ENCODE measurements around the gene INTS14. TPM values are rescaled to one million over a fixed set of nuclear protein-coding genes. Genes with fewer than 3 reads are reported as not detected.
"Not testable (repeated sequence)": the region's sequence is repeated elsewhere in the genome, so short reads cannot be mapped to it uniquely, and the experiment has no call there.

Gene INTS14
- total and polyA plus RNA-seq, 5 experiments from 2014 or later = 20.4 to 53.2 (median 30.3) TPM

- peaks cover 0 to 28% (median 12%) of the 10 kb centered on the region in 3 donors for H3K36me3 Mint-ChIP-seq
- no peaks in the 10 kb centered on the region for H3K9me3 Mint-ChIP-seq
- no peaks in the 10 kb centered on the region for H3K4me1 Mint-ChIP-seq
- no peak overlapping the region for H3K4me3 Mint-ChIP-seq
- POLR2A ChIA-PET = no interaction called here
- ATAC-seq (no peak), DNase-seq (no peak)
- no peaks in the 10 kb centered on the region for H3K27me3 Mint-ChIP-seq
- no peak overlapping the region for H3K27ac Mint-ChIP-seq
Measured at GRCh38 chr15:65623103-65623502, 12.2 kb upstream of the INTS14 start.

DNA sequence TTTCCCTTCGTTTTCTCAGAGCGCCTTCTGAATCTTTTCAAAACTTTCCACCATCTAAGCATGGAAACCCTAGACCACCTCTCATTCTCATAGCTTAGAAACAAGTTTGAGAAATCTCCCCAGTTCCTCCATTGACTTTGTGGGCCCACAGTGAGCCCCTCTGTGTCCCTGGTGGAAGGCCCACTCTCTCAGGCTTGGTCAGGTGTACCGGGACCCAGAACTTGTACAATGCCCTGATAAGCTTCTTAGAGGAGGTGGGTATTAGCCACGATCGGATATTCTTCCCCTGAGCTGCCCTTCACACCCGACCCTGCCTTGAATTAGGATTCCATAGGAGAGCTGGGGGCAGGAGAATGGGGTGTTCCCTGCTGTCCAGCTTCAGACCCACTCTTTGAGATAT, 10.7 kb upstream of the INTS14 start, which contains the start of gene SLC24A1:
TSS of gene SLC24A1 (plus strand) at position 301 of the 400 bp plus-strand sequence. CDS start 2,143 bp downstream, outside the sequence.
- Mint-ChIP-seq H3K4me3 (no peak within 1 kb of the TSS), H3K9me3 (no peaks in the 10 kb centered on the region), H3K27ac (peak within 1 kb of the TSS in 1 of 10 donors; percentile 2), H3K36me3 (peaks cover 0 to 26% (median 10%) of the 10 kb centered on the region in 3 donors), H3K4me1 (peaks cover 0 to 2% (median 0%) of the 10 kb centered on the region in 4 donors), H3K27me3 (no peaks in the 10 kb centered on the region)
- POLR2A ChIA-PET = interaction anchor here (1.3 kb wide), 1 partner anchor 11 kb away, joined by 6 read pairs; the partner anchor contains the start of gene INTS14
- DNase-seq = no peak
- ATAC-seq = no peak

- POLR2A ChIA-PET = interaction anchor here (1.3 kb wide), 1 partner anchor 10 kb away, joined by 6 read pairs; the partner anchor contains the start of gene INTS14
- Mint-ChIP-seq H3K9me3 (no peaks in the 10 kb centered on the region), H3K36me3 (peaks cover 0 to 18% (median 10%) of the 10 kb centered on the region in 3 donors), H3K27ac (no peak overlapping the region), H3K4me1 (peaks cover 0 to 2% (median 0%) of the 10 kb centered on the region in 4 donors), H3K27me3 (no peaks in the 10 kb centered on the region), H3K4me3 (no peak overlapping the region)
- ATAC-seq (no peak), DNase-seq (no peak)
Measured at GRCh38 chr15:65620833-65621232, 9.9 kb upstream of the INTS14 start.

DNA sequence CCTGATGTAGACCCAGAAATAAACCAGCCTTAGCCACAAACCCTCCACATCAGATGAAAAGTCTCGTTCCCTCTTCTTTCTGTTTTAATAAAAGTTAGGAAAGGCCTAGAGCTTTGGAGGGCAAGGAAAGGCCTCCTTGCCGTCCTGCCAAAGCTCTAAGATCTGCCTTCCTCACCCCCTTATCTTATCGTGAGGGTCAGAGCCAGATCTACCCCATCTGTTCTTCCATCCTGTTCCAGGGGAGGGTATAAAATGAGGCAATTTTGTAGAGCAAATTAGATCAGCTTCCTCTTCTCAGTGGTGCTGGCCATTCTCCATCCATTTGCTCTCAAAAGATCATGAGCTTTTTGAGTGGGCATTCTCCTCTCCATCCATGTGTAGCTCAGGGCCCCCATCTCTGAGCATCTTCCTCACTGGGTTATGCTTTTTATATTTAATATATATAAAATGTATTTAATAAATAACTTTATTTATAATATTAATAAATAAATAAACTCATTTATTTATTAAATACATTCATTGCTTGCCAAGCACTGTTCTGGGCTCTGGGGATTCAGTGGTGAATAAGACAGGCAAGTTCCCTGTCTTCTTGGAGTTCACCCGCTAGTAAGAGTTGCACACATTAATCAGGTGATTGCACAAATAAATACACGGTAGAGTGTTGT, 8.8 kb upstream of the INTS14 start:
- Mint-ChIP-seq H3K27ac (no peak overlapping the region), H3K27me3 (no peaks in the 10 kb centered on the region), H3K4me3 (no peak overlapping the region), H3K9me3 (no peaks in the 10 kb centered on the region), H3K4me1 (peaks cover 0 to 2% (median 0%) of the 10 kb centered on the region in 4 donors), H3K36me3 (peaks cover 0 to 11% (median 6%) of the 10 kb centered on the region in 3 donors)
- POLR2A ChIA-PET = no interaction called here
- no peak for DNase-seq
- ATAC-seq = no peak

DNA sequence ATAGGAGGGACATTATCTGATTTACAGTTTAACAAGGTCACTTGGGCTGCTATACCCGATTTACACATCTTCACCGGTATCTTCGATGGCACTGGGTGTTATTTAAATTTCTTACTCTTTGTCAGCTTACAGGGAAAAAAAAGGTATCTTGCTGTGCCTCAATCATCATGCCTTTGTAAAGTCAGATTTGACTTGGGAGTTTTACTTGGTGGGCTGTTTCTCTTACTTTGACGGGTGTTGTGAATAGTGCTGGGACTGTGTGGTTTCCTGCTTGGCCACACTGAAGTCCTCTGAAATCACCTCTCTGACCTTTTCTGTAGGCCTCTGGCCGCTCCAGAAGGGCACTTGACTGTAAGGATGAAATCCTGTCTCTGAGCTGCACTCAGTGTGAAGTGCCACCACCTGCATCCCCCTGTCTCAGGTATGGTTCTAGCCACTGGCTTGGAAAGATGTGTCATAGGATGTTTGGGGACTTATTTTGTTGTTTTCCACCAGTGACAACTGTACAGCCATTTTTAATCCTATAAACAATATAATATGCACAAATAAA, 7.7 kb upstream of the INTS14 start:
- no peaks in the 10 kb centered on the region for H3K27me3 Mint-ChIP-seq
- no peaks in the 10 kb centered on the region for H3K9me3 Mint-ChIP-seq
- H3K4me1 Mint-ChIP-seq = peaks cover 0 to 4% (median under 1%) of the 10 kb centered on the region in 4 donors
- H3K36me3 Mint-ChIP-seq = peaks cover 0 to 8% (median 0%) of the 10 kb centered on the region in 3 donors
- H3K4me3 Mint-ChIP-seq = no peak overlapping the region
- no peak overlapping the region for H3K27ac Mint-ChIP-seq
- no peak for ATAC-seq
- POLR2A ChIA-PET = no interaction called here
- DNase-seq = no peak

GRCh38 chr15:65615887-65616286, 5.0 kb upstream of the INTS14 start:
- H3K27me3 Mint-ChIP-seq, ATAC-seq, POLR2A ChIA-PET, H3K4me3 Mint-ChIP-seq, H3K36me3 Mint-ChIP-seq, H3K27ac Mint-ChIP-seq, H3K9me3 Mint-ChIP-seq, DNase-seq: not testable (repeated sequence)
- H3K4me1 Mint-ChIP-seq = peaks cover 12 to 23% (median 18%) of the 10 kb centered on the region in 4 donors

DNA sequence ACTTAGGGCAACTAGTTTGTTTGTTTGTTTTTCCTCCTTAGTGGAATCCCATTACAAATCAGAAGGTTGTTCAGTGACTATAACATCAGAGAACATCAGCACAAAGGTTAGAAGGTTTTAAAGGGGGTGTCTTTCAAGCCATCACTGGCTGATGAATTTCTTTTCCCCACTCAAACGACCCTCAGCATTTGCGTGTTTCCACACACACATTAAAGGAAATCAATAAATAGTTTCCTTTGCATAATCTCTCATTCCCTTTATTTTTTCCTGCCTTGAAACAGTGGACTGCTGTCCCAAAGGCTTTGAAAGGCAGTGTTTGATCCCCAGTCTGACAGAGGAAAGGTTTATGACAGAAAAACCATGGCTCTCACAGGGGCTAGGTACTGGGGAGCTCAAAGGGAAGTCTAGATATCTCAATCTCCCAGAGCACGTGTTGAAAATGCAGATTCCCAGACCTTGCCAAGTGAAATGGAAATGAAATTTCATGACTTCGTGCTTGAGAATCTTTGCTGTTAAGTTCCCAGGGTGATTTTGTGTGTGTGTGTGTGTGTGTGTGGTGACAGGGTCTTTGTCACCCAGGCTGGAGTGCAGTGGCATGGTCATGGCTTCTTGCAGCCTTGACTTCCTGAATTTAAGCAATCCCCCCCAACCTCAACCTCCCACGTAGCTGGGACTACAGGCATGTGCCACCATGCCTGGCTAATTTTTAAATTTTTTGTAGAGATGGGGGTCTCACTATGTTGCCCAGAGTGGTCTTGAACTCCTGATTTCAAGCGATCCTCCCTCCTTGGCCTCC, 2.2 kb upstream of the INTS14 start:
- Mint-ChIP-seq H3K27ac (peak overlapping the region in 7 of 10 donors; percentile 12 to 99 (median 94)), H3K9me3 (no peaks in the 10 kb centered on the region), H3K4me3 (peak overlapping the region in 1 of 10 donors; percentile 96), H3K4me1 (peaks cover 15 to 41% (median 35%) of the 10 kb centered on the region in 4 donors), H3K27me3 (no peaks in the 10 kb centered on the region), H3K36me3 (no peaks in the 10 kb centered on the region)
- DNase-seq = no peak
- POLR2A ChIA-PET = interaction anchor here (0.7 to 2.5 kb wide), 2 partner anchors 18 to 46 kb away, joined by 3 to 11 read pairs; no protein-coding TSS in a partner anchor
- ATAC-seq = no peak

DNA sequence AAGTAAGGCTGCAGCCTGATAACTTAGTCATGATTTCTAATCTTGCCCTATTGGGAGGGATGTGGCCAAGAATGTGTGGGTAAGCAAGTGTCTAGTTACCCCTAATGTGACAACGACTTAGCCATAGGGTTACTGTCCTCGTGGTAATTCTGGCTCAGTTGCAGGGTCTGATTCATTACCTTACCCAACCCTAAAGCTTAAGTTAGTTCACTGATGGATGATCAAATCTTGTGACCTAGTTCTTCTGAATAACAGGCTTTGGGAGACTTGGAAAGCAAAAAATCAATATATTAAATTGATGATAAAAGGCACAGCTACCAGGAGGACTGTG, 1.6 kb upstream of the INTS14 start:
- ATAC-seq (no peak), DNase-seq (no peak)
- no peaks in the 10 kb centered on the region for H3K9me3 Mint-ChIP-seq
- H3K4me3 Mint-ChIP-seq = peak overlapping the region in 9 of 10 donors; percentile 28 to 99 (median 96)
- POLR2A ChIA-PET = interaction anchor here (0.8 to 2.7 kb wide), 3 partner anchors 18 to 257 kb away, joined by 3 to 21 read pairs (median 11); partner anchors contain the start of gene RAB11A
- H3K27me3 Mint-ChIP-seq = no peaks in the 10 kb centered on the region
- H3K27ac Mint-ChIP-seq = peak overlapping the region in 9 of 10 donors; percentile 67 to 99 (median 98)
- H3K36me3 Mint-ChIP-seq = peaks cover 0 to 4% (median 0%) of the 10 kb centered on the region in 3 donors
- H3K4me1 Mint-ChIP-seq = peaks cover 15 to 47% (median 39%) of the 10 kb centered on the region in 4 donors

GRCh38 chr15:65611888-65612615, 1.1 kb upstream of the INTS14 start:
- peaks cover 15 to 48% (median 42%) of the 10 kb centered on the region in 4 donors for H3K4me1 Mint-ChIP-seq
- H3K27ac Mint-ChIP-seq = peak overlapping the region; percentile 94 to 100 (median 98)
- POLR2A ChIA-PET = interaction anchor here (0.8 to 2.7 kb wide), 5 partner anchors 17 to 257 kb away, joined by 3 to 21 read pairs (median 3); partner anchors contain the start of gene RAB11A

GRCh38 chr15:65603559-65603958, 7.4 kb downstream of the INTS14 start:
- POLR2A ChIA-PET = no interaction called here
- Mint-ChIP-seq H3K36me3 (peaks cover 0 to 60% (median 13%) of the 10 kb centered on the region in 3 donors), H3K27me3 (no peaks in the 10 kb centered on the region), H3K27ac (no peak overlapping the region), H3K4me3 (no peak overlapping the region), H3K9me3 (no peaks in the 10 kb centered on the region), H3K4me1 (peaks cover 0 to 12% (median 7%) of the 10 kb centered on the region in 4 donors)
- DNase-seq = no peak
- no peak for ATAC-seq

More at GRCh38 chr15:65611888-65612615, 1.1 kb upstream of the INTS14 start:
- Mint-ChIP-seq H3K36me3 (peaks cover 0 to 4% (median 1%) of the 10 kb centered on the region in 3 donors), H3K4me3 (peak overlapping the region; percentile 92 to 99 (median 97)), H3K9me3 (no peaks in the 10 kb centered on the region), H3K27me3 (no peaks in the 10 kb centered on the region)
- DNase-seq (no peak), ATAC-seq (no peak)

GRCh38 chr15:65603134-65603533, 7.8 kb downstream of the INTS14 start:
- Mint-ChIP-seq H3K27ac (no peak overlapping the region), H3K36me3 (peaks cover 0 to 64% (median 17%) of the 10 kb centered on the region in 3 donors), H3K4me3 (no peak overlapping the region), H3K4me1 (peaks cover 0 to 12% (median 7%) of the 10 kb centered on the region in 4 donors), H3K9me3 (no peaks in the 10 kb centered on the region), H3K27me3 (no peaks in the 10 kb centered on the region)
- ATAC-seq (no peak), DNase-seq (no peak)
- POLR2A ChIA-PET = no interaction called here

DNA sequence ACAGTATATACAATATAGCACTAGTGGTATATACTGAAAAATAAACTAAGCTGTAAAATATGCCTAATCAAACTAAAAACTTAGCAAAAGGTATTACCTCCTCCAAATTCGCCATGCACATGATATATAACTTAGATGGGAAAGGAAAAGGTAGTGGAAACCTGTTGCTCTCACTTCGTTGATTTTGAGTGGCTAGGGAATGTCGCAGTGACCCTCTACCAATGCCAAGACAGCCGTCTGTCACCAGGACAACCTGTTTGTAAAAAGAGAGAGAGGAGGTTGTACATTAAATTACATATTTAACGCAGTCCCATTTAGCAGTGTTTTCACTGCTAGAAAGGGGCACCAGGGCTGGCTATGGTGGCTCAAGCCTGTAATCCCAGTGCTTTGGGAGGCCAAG, 11.3 kb downstream of the INTS14 start:
- no peak for DNase-seq
- no peak overlapping the region for H3K27ac Mint-ChIP-seq
- no peak for ATAC-seq
- no peak overlapping the region for H3K4me3 Mint-ChIP-seq
- POLR2A ChIA-PET = no interaction called here
- H3K4me1 Mint-ChIP-seq = no peaks in the 10 kb centered on the region
- H3K9me3 Mint-ChIP-seq = no peaks in the 10 kb centered on the region
- peaks cover 0 to 77% (median 22%) of the 10 kb centered on the region in 3 donors for H3K36me3 Mint-ChIP-seq
- no peaks in the 10 kb centered on the region for H3K27me3 Mint-ChIP-seq
